Measurements from ENCODE around the gene SALL2.
"Not testable (repeated sequence)": the region's sequence is repeated elsewhere in the genome, so short reads cannot be mapped to it uniquely, and the experiment has no call there.

SALL2 gene

DNA sequence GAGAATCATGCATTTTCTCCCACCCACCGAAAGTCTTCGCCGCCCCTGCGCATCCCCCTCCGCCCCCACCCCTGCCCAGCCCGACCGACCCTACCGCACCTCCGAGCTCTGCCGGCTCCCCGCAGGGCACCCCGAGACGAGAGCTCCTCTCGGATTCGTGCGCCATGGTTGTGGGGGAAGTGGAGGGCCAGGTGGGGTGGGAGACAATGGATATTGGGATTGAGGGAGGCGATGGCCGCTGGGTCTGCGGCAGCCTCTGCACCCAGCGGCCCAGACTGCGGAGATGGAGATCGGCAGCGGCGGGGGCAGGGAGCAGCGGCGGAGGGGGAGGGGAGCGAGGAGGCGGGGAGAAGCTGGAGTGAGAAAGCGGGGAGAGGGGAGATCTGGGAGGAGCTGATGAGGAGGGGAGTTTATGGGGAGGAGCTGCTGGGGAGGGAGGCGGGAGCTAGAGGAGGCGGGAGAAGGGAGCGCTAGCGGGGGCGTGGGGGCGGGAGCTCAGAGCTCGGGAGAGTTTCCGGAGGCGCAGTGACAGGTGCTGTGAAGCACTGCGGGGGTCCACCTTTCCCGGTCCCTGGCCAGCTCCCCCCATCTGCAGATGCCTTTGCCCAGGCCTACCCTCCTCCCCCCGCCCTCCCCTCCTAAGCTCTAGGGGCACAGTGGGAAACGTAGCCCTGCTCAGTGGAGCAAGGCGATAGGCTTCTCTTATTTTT, at the start of gene SALL2:
Gene SALL2 (minus strand): TSS at position 385 of the 710 bp plus-strand sequence. CDS start 219 bp downstream, at position 166.
- peak; percentile 31 to 77 (median 58) for DNase-seq

DNA sequence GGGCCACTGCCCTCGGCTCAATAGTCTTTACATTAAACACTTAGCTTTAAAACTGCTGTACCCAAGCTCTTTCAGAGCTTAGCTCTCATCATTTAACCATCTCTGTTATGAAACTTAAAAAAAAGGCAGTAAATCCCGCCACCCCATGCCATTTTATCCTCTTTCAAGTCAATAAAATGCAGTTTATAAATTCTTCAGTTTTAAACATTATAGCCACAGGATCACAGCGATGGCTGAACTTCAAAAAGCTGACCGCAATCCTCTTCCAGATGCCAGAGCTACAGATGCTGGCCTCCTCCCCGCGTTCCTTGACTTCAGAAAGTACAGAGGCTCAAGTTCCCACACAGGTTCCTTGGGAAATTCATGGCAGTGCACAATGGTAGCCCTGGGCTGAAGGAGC, 49.5 kb upstream of the SALL2 start:
- no peak for DNase-seq

DNA sequence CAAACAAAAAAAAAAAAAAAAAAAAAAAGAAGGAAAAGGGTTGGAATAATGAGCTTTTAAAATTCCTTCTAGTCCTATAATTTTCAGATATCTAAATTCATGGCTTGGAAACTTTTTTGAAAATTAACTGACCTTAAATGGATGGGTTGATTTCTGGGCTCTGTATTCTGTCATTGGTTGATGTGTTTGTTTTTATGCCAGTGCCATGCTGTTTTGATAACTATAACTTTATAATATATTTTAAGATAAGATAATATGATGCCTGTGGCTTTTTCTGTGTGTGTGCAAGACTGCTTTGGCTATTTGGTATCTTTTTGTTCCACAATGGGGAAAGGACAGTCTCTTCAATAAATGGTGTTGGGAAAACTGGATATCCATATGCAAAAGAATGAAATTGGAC, 46.5 kb upstream of the SALL2 start:
- no peak for DNase-seq

DNA sequence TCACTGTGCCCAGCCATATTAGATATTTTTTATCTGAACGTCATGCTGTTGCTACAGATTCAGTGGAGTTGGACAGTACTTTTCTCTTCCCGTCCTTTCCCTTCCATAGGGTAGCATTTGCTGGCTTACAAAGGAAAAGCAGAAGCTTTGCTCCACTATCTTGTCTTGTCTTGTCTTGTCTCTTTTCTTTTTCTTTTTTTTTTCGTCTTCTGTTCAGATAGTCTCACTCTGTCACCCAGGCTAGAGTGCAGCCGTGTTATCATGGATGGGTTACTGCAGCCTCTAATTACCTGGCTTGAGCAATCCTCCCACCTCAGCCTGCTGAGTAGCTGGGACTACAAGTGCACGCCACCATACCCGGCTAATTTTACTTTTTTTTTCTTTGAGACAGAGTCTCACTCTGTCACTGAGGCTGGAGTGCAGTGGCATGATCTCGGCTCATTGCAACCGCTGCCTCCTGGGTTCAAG, 32.6 kb upstream of the SALL2 start:
- DNase-seq, result no peak

DNA sequence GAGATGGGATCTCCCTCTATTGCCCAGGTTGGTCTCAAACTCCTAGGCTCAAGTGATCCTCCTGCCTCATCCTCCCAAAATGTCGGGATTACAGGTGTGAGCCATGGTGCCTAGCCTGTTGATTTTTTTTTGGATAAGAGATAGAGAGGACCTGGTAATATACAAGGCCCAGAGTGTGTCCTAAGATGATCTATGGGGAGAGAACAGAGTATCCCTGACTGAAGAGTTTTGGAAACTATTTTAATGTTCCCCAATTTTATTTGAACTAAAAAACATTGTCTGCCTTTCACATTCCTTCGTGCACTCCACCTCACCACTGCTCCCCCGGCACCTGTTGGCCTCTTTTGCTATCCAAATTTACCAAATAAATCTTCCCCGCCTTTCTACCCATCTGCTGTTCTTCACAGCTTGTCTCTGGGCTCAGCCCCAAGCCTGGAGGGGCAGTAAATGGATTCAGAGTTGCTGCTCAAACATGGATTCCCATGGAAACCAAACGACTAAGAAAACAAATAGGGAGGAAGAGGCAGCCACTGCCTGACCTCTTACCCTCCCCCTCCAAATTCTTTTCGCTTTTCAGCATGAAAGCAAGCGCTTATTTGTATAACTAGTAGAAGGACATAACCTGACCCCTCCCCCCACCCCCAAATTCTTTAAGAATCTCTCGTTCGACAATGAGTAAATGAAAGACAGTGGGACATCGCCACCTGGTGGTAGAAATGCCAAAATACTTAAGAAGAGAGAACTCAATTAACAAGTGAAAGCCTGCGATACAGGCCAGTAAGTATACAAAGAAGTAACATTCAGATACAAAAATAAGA, 31.1 kb upstream of the SALL2 start:
- DNase-seq, result peak; percentile 35 to 85 (median 74)

DNA sequence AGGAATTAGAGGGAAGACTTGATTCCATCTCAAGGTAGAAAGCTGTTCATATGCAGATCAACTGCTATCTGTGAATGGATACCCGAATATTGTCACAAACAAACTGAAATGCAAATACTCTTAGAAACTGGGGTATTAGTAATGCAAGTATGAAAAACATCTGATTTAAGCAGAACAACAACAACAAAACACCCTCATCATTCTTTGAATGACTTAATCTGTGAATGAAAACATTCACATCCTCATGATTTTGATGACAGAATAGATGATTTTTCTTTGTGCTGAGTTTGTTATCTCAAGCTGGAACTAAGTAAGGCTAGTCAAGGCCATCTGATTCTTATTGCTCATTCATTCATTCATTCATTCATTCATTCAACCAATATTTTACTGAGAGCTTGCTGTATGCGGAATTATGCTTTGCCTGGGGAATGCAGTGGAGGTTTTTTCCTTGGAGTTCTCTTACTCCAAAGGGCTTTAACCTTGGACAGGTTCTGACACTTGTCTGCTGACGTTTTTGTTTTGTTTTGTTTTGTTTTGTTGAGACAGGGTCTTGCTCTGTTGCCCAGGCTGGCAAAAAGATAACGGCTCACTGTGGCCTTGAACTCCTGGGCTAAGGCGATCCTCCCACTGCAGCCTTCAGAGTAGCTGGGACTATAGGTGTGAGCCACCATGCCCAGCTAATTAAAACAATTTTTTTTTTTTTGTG, 30.4 kb upstream of the SALL2 start:
- DNase-seq, result no peak

DNA sequence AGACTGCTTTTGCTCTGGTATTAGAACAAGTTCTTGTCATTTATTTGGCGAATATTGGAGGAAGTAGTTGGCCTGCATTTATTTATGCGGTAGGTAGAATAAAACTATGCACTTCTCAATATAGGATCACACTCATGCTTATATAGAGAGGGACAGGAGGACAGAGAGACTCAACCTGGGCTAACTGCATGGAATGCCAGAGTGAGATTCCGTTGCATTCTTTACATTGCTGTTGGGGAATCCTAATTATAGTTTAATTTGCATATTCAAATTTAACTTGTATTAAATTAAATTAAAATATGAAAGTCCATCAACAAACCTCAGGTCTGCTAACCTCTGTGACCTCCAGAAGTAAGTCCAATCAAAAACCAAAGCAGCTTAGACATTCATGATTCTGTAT, 27.1 kb upstream of the SALL2 start:
- DNase-seq, result no peak

DNA sequence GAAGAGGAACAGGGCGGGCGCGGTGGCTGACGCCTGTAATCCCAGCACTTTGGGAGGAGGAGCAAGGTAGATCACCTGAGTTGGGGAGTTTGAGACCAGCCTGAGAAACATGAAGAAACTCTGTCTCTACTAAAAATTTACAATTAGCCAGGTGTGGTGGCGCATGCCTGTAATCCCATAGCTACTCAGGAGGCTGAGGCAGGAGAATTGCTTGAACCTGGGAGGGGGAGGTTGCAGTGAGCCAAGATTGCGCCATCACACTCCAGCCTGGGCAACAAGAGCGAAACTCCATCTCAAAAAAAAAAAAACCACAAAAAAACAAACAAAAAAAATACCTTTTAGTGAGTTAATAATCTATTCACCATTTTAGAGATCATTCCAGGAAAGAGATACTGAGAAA, 18.4 kb upstream of the SALL2 start:
- DNase-seq, result not testable (repeated sequence)

DNA sequence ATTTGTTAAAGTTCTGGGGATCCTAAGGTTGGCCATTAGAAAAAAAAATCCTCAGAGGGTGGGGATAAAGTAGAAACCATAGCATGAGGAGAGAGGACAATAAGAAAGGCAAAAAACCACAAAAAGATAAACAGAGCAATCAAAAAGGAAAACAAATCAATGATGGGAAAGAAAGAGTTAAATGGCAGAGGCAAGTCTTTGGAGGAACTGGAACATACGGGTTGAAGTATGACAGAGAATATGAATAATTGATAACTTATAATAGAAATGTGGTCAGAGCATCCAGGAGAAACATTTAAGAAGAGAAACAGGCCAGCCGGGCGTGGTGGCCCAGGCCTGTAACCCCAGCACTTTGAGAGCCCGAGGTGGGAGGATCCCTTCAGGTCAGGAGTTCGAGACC, 17.8 kb upstream of the SALL2 start:
- no peak for DNase-seq

DNA sequence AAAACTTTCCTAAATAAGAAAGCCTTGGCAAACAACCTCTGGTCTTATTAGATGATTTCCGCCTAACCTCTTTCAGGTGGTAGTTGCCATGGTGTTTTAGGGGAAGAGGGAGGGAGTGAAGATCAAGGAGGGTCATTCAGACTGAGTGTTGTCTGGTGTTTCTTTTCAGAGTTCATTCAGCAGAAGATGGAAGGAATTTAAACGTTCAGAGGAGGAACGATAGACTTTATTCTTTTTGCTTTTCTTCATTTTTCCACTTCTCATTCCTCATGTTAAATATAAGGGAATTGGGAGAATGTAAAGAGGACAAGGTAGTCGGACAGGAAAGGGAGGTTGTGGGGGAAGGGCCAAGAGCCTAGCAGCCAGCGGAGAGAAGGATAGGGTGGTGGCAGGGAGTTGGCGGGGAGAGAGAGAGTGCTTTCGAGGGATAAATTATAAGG, 17.4 kb upstream of the SALL2 start:
- no peak for DNase-seq

DNA sequence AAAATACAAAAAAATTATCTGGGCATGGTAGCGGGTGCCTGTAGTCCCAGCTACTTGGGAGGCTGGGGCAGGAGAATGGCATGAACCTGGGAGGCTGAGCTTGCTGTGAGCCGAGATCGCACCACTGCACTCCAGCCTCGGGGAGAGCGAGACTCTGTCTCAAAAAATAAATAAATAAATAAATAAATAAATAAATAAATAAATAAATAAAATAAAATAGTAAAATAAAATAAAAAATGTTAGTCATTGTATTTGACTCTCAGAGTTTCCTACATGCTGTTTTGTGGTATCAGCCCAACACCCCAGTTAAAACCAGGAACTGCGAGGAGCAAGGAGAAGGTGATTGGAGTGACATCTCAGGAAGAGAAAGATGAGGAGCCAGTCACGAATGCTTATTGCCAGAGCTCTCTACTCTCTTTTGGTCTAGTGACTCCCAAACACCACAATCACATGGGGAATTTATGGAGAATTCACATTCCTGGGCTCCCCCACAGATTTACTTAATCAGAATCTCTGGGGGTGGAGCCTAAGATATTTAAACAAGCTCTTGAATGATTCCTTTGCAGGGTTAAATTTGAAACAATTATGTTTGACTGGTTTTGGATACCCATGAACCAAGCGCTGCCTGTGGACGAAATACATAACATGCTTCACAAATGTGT, 15.4 kb upstream of the SALL2 start:
- DNase-seq, result no peak

DNA sequence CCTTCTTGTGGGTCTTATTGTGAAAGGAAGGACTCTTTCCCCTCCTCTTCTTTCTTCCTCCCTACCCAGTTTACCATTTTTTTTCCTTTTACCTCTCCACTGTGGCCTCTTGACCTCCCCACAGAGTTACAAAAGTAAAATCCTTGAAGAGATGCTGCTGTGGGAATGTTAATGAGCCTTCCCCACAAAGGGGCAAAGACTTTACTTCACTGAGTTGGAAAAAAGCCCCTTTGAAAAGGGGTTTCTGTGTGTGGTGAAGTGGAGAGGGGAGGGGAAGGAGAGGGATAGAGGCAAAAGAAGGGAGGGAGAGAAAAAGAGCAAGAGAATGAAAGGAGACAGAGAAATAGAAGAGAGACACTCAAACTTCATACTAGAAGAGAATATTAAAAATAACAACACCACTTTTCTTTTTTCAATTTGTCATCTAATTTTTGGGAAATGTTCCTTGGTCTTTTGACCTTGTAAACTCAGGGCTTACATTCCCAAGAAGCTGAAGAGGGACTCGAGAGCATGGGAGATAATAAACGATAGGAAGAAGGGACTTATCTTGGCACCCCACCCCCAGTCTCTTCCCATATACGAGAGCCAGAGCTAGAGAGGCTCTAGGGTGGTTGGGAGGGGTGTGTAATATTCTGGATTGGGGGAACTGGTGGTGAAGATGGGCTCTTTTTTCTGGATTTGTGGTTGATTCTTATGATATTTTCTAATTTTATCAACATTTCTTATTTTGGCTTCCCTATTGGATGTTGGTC, 13.2 kb upstream of the SALL2 start:
- no peak for DNase-seq

DNA sequence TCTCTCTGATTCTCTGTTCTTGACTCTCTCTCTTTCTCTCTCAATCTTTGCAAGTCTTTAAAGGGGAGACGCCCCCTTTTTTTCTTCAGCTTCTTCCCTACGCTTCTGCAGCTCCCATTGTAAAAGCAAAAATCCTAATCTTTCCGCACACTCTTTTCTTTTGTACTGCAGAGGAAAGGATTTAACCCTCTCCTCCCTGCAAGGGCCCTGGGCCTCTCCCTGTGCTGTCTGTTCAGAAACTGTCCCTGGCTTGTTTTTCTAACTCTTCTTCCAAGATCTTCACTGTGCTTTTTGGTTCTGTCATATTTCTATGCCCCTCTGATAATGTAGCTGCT, 10.9 kb upstream of the SALL2 start:
- DNase-seq, result no peak

DNA sequence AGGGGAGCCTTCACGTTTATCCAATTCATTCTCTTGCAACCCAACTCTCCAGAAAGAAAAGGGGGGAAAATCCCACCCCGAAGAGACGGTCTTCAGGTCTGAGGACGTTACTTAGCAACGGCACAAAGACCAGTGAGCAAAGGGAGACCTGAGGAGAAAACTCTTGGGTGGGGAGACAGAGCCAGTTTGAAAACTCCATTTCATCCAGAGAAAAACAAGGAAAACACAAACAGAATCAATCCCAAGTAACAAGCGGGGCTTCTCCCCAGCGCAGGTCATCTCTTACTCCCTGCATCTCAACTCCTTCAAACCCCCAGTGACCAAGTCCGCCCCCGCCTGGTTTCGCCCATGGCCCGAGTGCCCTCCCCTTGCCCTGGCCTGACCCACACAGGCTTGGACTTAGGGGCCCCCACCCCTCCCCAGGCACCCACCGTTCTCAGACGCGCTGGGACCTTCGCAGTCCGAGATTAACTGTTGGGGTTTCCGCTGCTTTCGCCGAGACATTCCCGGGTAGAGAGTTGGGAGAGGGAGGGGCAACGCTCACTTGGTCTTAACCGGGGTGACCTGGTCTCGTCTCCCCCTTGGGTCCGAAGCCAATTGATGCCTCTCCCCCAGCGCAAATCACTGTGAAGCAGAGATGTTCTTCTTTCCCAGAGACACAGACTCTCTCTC, 10.4 kb upstream of the SALL2 start:
- DNase-seq, result no peak

DNA sequence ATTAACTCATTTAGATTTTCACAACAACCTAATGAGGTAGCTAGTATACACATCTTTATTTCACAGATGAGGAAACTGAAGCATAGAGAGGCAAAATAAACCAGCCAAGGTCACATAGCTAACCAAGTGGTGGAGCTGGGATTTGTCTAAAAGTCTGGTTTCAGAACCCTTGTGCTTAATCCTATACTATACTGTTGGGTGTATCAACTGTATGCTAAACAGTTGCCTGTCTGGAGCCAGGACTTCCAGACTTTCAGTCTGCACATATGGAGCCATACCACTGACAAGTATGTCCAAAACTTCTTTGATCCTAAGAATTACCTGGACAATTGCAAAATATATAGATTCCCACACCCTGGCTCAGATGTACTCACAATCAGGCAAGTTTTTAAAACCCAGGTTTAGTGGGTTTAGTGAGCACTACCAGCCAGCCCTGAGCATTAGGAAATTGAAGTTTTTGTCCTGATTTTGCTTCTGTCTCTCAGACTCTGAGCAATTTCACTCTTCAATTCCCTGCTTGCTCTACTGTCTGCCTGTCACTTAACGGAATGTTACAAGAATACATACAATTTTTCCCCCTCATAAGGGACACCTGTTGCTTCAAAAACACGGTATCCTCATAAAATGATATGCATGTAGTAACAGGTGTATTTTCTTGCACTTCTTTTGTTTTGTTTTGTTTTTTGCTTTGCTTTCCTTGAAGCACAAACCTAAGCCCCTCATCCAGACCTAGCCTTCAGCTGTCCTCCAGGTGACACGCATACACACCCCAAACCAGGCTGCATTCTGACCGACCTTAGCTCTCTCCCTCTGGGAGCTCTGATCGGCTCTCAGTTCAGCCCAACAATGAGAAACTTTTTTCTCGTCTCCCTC, 9.6 kb upstream of the SALL2 start:
- DNase-seq, result no peak

DNA sequence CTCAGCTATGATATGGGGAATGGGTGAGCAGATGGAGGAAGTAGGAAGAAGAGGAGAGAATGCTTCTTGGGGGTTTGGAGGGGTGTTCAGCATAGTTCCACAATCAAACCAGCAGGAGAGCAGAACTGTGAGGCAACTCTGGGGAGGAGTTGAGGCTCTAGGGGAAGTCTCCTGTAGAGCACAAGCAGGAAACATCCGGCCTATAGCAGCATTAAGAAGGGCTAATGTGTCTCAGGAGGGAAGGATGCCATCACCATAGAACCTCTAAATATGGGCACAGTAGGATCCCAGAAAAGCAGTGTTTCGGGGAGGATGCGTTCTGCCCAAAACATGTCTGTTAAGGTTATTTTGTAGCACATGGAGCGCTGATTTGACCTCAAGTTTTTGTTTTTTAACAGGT, 8.4 kb upstream of the SALL2 start:
- DNase-seq, result no peak

DNA sequence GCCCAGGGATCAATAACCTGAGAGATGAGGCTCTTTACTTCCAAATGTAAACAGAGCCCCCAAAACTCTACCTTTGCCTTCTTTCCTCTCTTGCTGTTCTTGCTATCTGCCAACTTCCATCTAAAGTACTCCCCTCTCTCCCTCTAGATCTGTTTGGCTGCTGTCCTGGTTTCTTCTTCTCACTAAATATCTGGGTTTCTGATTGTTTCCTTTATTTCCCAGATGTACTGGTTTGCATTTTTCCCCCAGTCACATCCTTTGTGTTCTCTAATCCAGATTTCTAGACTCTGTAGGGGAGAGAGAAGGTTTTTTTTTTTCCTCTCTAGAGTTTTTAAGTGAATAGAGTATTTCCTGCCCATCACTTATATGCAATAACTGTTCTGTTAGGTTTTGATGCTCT, 7.1 kb upstream of the SALL2 start:
- no peak for DNase-seq

DNA sequence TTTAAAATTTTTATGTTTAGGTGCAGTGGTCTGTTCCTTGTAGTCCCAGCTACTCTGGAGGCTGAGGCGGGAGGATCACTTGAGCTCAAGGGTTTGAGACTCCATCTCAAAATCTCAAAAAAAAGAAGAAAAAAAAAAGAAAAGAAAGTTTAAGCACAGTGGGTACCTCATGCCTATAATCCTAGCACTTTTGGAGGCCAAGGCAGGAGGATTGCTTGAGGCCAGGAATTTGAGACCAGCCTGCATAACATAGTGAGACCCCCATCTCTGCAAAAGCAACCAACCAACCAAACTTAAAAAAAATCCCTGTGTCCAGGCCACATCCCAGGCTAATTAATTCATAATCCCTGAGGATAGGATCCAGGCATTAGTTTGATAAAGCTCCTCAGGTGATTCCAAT, 3.4 kb upstream of the SALL2 start:
- no peak for DNase-seq

DNA sequence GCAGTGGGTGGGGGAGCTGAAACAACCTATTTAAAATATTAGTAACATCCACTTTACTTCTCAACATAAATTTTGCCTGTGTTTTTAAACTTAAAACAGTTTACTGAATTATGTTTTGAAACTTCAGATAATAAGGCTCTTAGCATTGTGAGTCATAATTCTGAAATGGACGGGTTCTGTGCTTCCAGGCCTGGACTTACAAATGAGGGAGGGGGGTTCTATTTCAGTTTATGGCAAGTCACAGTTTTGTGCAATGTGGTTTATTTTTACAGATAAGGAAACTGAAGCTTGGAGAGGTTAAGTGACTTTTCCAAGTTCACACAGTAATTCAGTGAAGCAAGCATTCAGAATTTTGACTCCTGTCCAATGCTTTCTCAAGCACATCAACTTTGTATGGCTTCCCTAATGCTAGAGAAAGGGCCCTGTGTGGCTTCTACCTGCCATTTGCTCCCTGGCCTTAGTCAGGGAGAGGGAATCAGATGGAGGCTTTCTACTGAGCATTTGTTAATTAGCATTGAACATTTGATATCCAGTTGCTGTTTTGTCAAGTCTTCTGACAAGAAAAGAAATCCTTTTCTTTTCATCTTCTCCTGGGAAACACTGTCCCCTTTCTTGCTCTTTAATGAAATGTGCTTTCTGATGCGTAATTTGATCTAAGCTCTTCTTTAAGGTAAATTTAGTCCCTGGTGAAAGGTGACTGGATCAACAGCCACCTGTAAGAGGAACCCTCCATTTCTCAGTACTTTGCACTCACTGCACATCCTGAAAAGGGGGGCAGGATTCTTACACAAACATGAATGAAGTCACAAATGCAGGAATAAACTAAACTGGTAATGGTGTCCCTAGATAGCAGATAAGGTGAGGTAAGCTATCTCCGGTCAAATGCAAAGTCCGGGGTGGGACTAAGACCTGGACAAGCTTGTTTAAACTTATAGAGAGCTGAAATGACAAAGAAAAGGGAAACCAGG, 2.5 kb upstream of the SALL2 start:
- DNase-seq, result no peak

DNA sequence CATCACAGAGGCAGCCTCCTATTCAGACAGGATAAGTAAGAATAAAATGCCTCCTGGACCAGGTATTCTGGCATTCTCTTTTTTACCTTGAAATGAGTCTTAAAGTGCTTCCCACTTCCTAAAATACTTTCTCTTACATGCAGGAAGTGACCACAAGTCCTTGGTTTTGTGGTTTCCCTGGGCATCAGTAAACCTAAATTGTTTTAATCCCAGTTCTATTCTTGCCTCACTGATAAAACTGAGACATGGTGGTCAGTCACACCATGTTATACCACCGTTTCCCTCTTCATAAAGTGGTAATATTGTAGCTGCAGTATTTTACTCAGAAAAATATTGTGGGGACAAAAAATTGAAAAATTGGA, 1.2 kb upstream of the SALL2 start:
- DNase-seq, result no peak
